UCSD-AML1 (cell line): ENCODE measurements around the gene MT4.

Source experiments
- DNase-seq: peaks from one replicate; lab custom pipeline; 2025; ENCODE audit not compliant: unreplicated experiment; lab: John Stamatoyannopoulos, UW

Gene MT4

GRCh38 chr16:56564793-56565477, at the start of gene MT4:
Gene MT4, plus strand, starts transcription at chr16:56565073. Its CDS starts 56 bp downstream, at chr16:56565129.
- DNase-seq = no peak

- no peak for DNase-seq
Observed at GRCh38 chr16:56515665-56516064, 49.2 kb upstream of the MT4 start.

GRCh38 chr16:56517206-56517605, 47.7 kb upstream of the MT4 start:
- DNase-seq = no peak

- no peak for DNase-seq
Observed at GRCh38 chr16:56518425-56518824, 46.4 kb upstream of the MT4 start.

GRCh38 chr16:56519459-56520250, 45.2 kb upstream of the MT4 start, which contains the start of gene BBS2:
Gene BBS2, minus strand, starts transcription at chr16:56520024. Its CDS starts 162 bp downstream, at chr16:56519862.
- peak; percentile 90 for DNase-seq

GRCh38 chr16:56520251-56520577, 44.7 kb upstream of the MT4 start:
- DNase-seq = no peak

GRCh38 chr16:56525236-56525635, 39.6 kb upstream of the MT4 start:
- DNase-seq = no peak

- DNase-seq = no peak
Observed at GRCh38 chr16:56530872-56531271, 34.0 kb upstream of the MT4 start.

- no peak for DNase-seq
Observed at GRCh38 chr16:56532714-56533113, 32.2 kb upstream of the MT4 start.

- no peak for DNase-seq
Observed at GRCh38 chr16:56534847-56535383, 30.0 kb upstream of the MT4 start.

GRCh38 chr16:56538331-56538730, 26.5 kb upstream of the MT4 start:
- DNase-seq = no peak

GRCh38 chr16:56539656-56540055, 25.2 kb upstream of the MT4 start:
- no peak for DNase-seq

GRCh38 chr16:56542039-56542438, 22.8 kb upstream of the MT4 start:
- DNase-seq = no peak

- no peak for DNase-seq
Observed at GRCh38 chr16:56547120-56547948, 17.5 kb upstream of the MT4 start.

- no peak for DNase-seq
Observed at GRCh38 chr16:56547949-56548567, 16.8 kb upstream of the MT4 start.

GRCh38 chr16:56549161-56549560, 15.7 kb upstream of the MT4 start:
- DNase-seq = no peak

- DNase-seq = no peak
Observed at GRCh38 chr16:56549744-56550385, 15.0 kb upstream of the MT4 start.

- no peak for DNase-seq
Observed at GRCh38 chr16:56551796-56552738, 12.8 kb upstream of the MT4 start.

GRCh38 chr16:56554441-56554840, 10.4 kb upstream of the MT4 start:
- DNase-seq = no peak
